Small intestine (tissue), 7 donors: ENCODE measurements around the gene CIPC. TPM values are rescaled to one million over a fixed set of nuclear protein-coding genes. Genes with fewer than 3 reads are reported as not detected.

ENCODE experiments used
- DNase-seq, 2 donors: peaks; one replicate each; pipeline versions ENCODE4 v3.0.0 to v3.0.0-alpha.2; 2013
- FAIRE-seq: peaks from 2 replicates; lab custom pipeline; 2012; peaks lifted over from hg19 to GRCh38; lab: Jason Lieb, UNC
- H3K27ac ChIP-seq, 3 donors: one replicate each; pipeline ENCODE4 v1.5.1; 2013; ENCODE audit warnings: low read length in 2 of 3, mild to moderate bottlenecking in 2 of 3, control low read depth in 1 of 3, inconsistent platforms in 1 of 3, low read depth in 1 of 3, moderate library complexity in 1 of 3
- H3K27me3 ChIP-seq, 3 donors: one replicate each; pipeline ENCODE4 v1.6.1; 2013; ENCODE audit warnings: low read length in 3 of 3, inconsistent platforms in 1 of 3; ENCODE audit not compliant: control insufficient read depth in 3 of 3, insufficient read depth in 3 of 3
- H3K36me3 ChIP-seq, 3 donors: one replicate each; pipeline ENCODE4 v1.6.1; 2013; ENCODE audit warnings: low read length in 3 of 3, inconsistent platforms in 1 of 3, low read depth in 1 of 3, mild to moderate bottlenecking in 1 of 3, moderate library complexity in 1 of 3; ENCODE audit not compliant: control insufficient read depth in 3 of 3, insufficient read depth in 2 of 3
- H3K4me1 ChIP-seq, 3 donors: one replicate each; pipeline ENCODE4 v1.6.1; 2013; ENCODE audit warnings: low read length in 2 of 3, inconsistent platforms in 1 of 3, low read depth in 1 of 3, mild to moderate bottlenecking in 1 of 3, moderate library complexity in 1 of 3; ENCODE audit not compliant: control insufficient read depth in 3 of 3, insufficient read depth in 2 of 3
- H3K4me3 ChIP-seq, 3 donors: one replicate each; pipeline ENCODE4 v1.5.1; 2013; ENCODE audit warnings: low read length in 3 of 3, control low read depth in 1 of 3, inconsistent platforms in 1 of 3, low read depth in 1 of 3, mild to moderate bottlenecking in 1 of 3, moderate library complexity in 1 of 3
- H3K9me3 ChIP-seq, 2 donors: one replicate each; pipeline ENCODE4 v1.6.1; 2013; ENCODE audit warnings: low read depth in 1 of 2, low read length in 1 of 2; ENCODE audit not compliant: control insufficient read depth in 2 of 2, insufficient read depth in 1 of 2
- WGBS, 3 donors: extraction: QIAGEN DNeasy Blood & Tissue Kit; methylation state at CpG; one replicate each; pipeline ENCODE4 v1.1.7; 2013; 5-methylcytosine and 5-hydroxymethylcytosine counted together
- polyA plus RNA-seq, 4 donors: library from polyadenylated mRNA; stranded (reverse) in 3 of 4; unstranded in 1 of 4; fragments of 200-250 nt in 3 of 4; fragments of 120-200 nt in 1 of 4; gene quantifications; one replicate each; pipeline versions ENCODE4 v1.2.1 to v1.2.3, GENCODE V29; 2013
- donor health status: healthy with polysubstance abuse.
- donor health status: control.
- donor health status: control.
- donor health status: Bipolar disorder and iron deficiency.
- donor health status: healthy.

The CIPC gene
- polyA plus RNA-seq, 4 donors, result 7.6 to 26.9 (median 8.8) TPM

DNA sequence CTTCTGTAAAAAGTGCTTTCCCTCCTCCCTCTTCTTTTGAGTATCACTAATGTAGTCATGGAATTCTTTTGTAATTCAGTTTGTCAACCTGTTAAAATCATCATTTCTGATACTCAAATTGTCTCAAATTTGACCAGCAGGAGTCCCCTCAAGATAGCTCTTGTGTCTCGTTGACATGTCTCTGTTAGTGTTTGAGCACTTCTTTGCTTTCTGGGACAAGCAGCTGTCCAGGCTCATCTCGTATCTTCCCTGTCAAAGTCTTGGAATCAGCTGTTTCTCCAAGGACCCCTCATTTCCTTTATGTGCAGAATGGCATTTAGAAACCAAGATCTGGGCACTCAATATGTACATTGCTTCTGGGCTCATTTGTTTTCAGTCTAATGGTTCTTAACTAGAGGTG lies 10.7 kb downstream of the CIPC start:
- 83 to 93% (median 90%) methylated on average over 2 of the region's 2 CpGs for WGBS, 3 donors
- H3K27me3 ChIP-seq, result no peaks in the 10 kb centered on the region
- no peak overlapping the region for H3K4me3 ChIP-seq
- peaks cover 6 to 33% (median 8%) of the 10 kb centered on the region in 3 donors for H3K36me3 ChIP-seq
- H3K9me3 ChIP-seq, result no peaks in the 10 kb centered on the region
- FAIRE-seq, result no peak
- DNase-seq, result no peak
- H3K27ac ChIP-seq, result no peak overlapping the region
- peaks cover 0 to 4% (median 3%) of the 10 kb centered on the region in 3 donors for H3K4me1 ChIP-seq

DNA sequence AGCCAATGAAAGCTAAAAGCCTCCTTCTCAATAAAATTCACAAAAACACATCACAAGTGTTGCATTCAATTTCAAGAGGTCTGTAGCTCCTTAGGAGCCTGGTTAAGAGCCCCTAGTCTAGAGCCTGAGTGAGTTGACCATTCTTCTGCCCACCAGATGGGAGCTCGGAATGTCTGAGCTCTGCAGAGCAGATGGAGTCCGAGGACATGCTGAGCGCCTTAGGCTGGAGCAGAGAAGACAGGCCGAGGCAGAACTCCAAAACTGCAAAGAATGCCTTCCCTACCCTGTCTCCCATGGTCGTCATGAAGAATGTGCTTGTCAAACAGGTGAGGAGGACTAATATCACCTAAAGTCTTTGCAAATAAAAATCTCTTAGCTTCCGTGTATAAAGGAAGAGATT lies 11.6 kb downstream of the CIPC start:
- DNase-seq (no peak), FAIRE-seq (no peak)
- Histone ChIP-seq H3K9me3 (no peaks in the 10 kb centered on the region), H3K27ac (no peak overlapping the region), H3K4me1 (peaks cover 0 to under 1% (median under 1%) of the 10 kb centered on the region in 3 donors), H3K27me3 (no peaks in the 10 kb centered on the region), H3K36me3 (peaks cover 7 to 37% (median 11%) of the 10 kb centered on the region in 3 donors), H3K4me3 (no peak overlapping the region)
- 77 to 92% (median 91%) methylated on average over 6 of the region's 6 CpGs for whole genome bisulfite sequencing, 3 donors

DNA sequence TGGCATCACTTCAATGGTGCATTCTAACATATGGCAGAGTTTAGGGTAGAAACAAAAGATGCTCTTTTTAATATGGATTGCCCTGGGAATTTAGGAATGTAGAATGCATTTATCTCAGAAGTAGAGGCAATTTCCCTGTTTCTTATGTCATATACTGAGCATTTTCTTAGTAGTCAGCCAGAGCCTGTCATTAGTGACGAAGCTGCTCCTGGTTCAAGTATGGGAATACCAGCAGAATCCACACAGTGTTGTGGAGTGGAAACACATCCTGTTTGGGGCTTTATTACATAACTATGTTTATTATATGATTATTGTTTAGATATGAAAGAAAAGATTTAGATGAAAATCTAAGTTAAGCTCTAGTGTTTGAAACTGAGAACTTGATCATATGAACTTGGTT lies 12.2 kb downstream of the CIPC start:
- no peaks in the 10 kb centered on the region for H3K9me3 ChIP-seq

DNA sequence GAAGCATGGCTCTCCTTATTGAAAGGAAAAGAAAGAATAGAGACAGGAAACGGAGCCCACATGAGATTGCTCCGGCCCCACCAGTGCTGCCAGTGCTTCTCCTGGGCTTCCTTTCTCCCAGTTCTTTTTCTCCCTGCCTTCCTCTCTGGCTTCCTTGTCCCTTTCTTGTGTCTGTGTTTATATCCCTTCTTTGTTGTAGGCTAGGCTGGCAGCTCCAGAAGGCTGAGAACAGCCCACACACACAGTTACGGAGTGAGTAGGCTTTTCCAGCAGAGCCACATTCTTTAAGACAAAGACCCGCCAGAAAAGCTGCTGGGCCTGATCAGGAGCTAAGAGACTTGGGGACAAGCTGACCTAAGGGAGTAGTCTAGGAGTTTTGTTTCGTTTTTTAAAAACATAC lies 13.0 kb downstream of the CIPC start:
- Histone ChIP-seq H3K27ac (peak overlapping the region in 1 of 3 donors; percentile 63), H3K4me1 (no peaks in the 10 kb centered on the region), H3K36me3 (peaks cover 7 to 38% (median 13%) of the 10 kb centered on the region in 3 donors), H3K4me3 (no peak overlapping the region), H3K9me3 (no peaks in the 10 kb centered on the region), H3K27me3 (no peaks in the 10 kb centered on the region)
- DNase-seq, result no peak
- 65 to 91% (median 76%) methylated on average over 5 of the region's 5 CpGs for WGBS, 3 donors
- no peak for FAIRE-seq

More for the DNA sequence above, 12.2 kb downstream of the CIPC start:
- H3K4me3 ChIP-seq, result no peak overlapping the region
- DNase-seq, result no peak
- H3K36me3 ChIP-seq, result peaks cover 7 to 38% (median 13%) of the 10 kb centered on the region in 3 donors
- FAIRE-seq, result no peak
- H3K27ac ChIP-seq, result no peak overlapping the region
- no peaks in the 10 kb centered on the region for H3K27me3 ChIP-seq
- WGBS, 3 donors, result 77 to 97% (median 91%) methylated on average over 1 of the region's 1 CpG
- no peaks in the 10 kb centered on the region for H3K4me1 ChIP-seq

DNA sequence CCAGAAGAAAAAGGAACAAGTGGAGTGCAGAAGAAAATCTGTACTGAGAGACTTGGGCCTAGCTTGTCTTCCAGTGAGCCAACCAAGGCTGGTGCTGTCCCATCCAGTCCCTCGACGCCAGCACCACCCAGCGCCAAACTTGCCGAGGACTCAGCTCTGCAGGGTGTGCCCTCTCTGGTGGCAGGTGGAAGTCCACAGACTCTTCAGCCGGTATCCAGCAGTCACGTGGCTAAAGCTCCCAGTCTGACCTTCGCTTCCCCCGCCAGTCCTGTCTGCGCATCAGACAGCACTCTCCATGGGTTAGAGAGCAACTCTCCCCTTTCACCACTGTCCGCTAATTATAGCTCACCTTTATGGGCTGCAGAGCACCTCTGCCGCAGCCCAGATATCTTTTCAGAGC lies 15.6 kb downstream of the CIPC start:
- H3K27me3 ChIP-seq, result no peaks in the 10 kb centered on the region
- peak; percentile 58 to 59 for DNase-seq
- H3K36me3 ChIP-seq, result peaks cover 11 to 29% (median 13%) of the 10 kb centered on the region in 3 donors
- no peak overlapping the region for H3K4me3 ChIP-seq
- H3K27ac ChIP-seq, result no peak overlapping the region
- no peaks in the 10 kb centered on the region for H3K4me1 ChIP-seq
- WGBS, 3 donors, result 74 to 91% (median 79%) methylated on average over 11 of the region's 11 CpGs
- FAIRE-seq, result no peak
- H3K9me3 ChIP-seq, result no peaks in the 10 kb centered on the region

DNA sequence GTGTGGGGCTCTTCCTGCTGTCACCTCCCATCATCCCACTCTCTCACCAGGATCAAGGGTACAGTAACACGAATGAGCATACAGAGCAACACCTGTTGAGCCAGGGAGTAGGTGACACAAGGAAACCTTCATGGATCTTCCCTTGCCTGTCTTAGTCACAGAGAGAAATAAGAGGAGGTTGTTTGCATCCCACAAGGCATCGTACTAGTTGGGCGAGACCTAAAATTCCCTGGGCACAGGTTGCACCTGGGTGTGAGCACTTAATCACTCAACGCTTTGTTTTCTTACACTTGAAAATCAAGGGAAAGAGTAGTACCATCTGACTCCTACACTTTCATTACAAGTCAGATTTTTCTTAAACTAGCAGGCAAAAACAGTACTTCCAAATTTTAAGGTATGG lies 16.6 kb downstream of the CIPC start:
- no peaks in the 10 kb centered on the region for H3K4me1 ChIP-seq
- no peak overlapping the region for H3K27ac ChIP-seq
- 96 to 97% (median 97%) methylated on average over 4 of the region's 4 CpGs for WGBS, 3 donors
- H3K36me3 ChIP-seq, result peaks cover 11 to 28% (median 13%) of the 10 kb centered on the region in 3 donors
- no peaks in the 10 kb centered on the region for H3K9me3 ChIP-seq
- no peak overlapping the region for H3K4me3 ChIP-seq
- FAIRE-seq, result no peak
- DNase-seq, result no peak
- no peaks in the 10 kb centered on the region for H3K27me3 ChIP-seq

DNA sequence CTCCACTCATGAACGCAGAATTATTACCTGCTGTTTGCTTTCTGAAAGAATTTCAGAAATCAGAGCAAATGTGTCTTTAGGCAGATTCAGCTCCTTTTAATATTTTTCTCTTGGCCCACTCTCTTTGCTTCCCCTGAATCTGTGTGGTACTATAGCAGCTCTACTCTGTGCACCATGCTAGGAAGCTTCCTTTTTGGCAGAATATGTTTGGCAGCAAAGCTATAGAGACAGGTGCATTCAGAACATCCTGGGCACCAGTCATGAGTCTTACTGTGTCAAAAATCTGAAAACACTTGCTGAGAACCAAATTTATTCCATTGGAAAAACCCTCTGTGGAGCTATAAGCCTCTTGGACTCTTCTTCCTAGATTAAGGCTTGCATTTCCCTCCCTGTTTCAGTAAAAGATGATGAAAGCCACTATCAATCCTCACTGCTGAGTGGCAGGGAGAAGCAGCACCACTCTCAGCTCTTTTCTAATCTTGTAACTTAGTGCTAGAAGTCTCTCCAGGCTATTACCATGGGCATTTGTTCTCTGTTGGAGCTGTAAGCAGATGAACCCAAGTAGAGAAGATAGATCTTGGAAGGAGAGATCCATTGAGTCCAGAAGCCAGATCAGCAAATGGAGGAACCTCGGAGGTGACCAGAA lies 18.2 kb downstream of the CIPC start:
- no peak overlapping the region for H3K27ac ChIP-seq
- no peak overlapping the region for H3K4me3 ChIP-seq
- DNase-seq, result no peak
- H3K4me1 ChIP-seq, result peaks cover 0 to 4% (median 4%) of the 10 kb centered on the region in 3 donors
- FAIRE-seq, result no peak
- peaks cover 7 to 25% (median 8%) of the 10 kb centered on the region in 3 donors for H3K36me3 ChIP-seq
- 95 to 96% (median 96%) methylated on average over 2 of the region's 2 CpGs for WGBS, 3 donors
- no peaks in the 10 kb centered on the region for H3K9me3 ChIP-seq
- no peaks in the 10 kb centered on the region for H3K27me3 ChIP-seq

DNA sequence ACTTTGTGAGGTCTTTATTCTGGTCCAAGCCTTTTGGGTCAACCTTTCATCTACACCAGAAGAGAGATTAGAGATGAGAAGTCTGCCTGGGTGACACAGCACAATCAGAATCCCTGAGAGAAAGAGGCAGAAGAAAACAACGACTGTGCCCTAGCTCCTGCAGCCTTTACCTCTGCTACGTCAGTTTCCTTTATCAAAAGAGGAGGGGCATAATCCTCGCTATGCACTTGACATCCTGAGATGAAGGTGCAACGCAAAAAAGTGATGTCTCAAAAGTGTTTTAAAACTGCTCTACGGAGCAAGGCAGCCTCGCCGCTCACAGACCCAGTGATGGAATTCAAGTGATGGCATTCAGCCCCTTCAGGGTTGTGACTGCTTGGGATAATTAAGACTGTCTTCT lies 21.8 kb downstream of the CIPC start:
- no peak for DNase-seq
- H3K4me3 ChIP-seq, result no peak overlapping the region
- 85 to 92% (median 89%) methylated on average over 7 of the region's 7 CpGs for WGBS, 3 donors
- H3K9me3 ChIP-seq, result no peaks in the 10 kb centered on the region
- peaks cover 2 to 30% (median 11%) of the 10 kb centered on the region in 3 donors for H3K4me1 ChIP-seq
- H3K27me3 ChIP-seq, result peaks cover 0 to 5% (median 0%) of the 10 kb centered on the region in 3 donors
- no peak for FAIRE-seq
- peak overlapping the region in 1 of 3 donors; percentile 19 for H3K27ac ChIP-seq
- H3K36me3 ChIP-seq, result peaks cover 4 to 8% (median 5%) of the 10 kb centered on the region in 3 donors
